PC-3 (cell line): ENCODE data around the gene TMEM239. TPM values are rescaled to one million over a fixed set of nuclear protein-coding genes. Genes with fewer than 3 reads are reported as not detected.

Experiments used
- ATAC-seq: fragments of 200-7000 bp; cut with Tn5 transposase; 2 replicates; pipeline ENCODE4 v1.9.1; 2020; ENCODE audit warnings: mild to moderate bottlenecking, moderate library complexity
- BruUV-seq: library from RNA; stranded (reverse); fragments of 400-500 nt; replicated peaks from 2 replicates; lab custom pipeline; 2021; lab: Mats Ljungman, UMichigan
- CTCF ChIA-PET: fragments of 300-600 bp; sonication (Branson Sonifier 250); formaldehyde crosslinking; loops from one replicate; lab custom pipeline; 2022; ENCODE audit warnings: antibody characterized with exemption; lab: Charles Lee
- POLR2A ChIA-PET: fragments of 300-600 bp; sonication (Branson Sonifier 250); formaldehyde crosslinking; loops from one replicate; lab custom pipeline; 2022; ENCODE audit warnings: antibody characterized with exemption; ENCODE audit not compliant: unreplicated experiment; lab: Charles Lee
- DNase-seq: peaks from one replicate; pipeline ENCODE4 v3.0.0-alpha.2; 2015
- H2AFZ ChIP-seq: fragments of 300-600 bp; sonication (generic); 2 replicates; pipeline ENCODE4 v1.6.0; 2016; ENCODE audit warnings: antibody characterized with exemption, low read length
- H3F3A ChIP-seq: fragments of 300-600 bp; sonication (generic); one replicate; pipeline ENCODE4 v1.6.0; 2017; ENCODE audit warnings: antibody characterized with exemption, low read length, control low read depth, mild to moderate bottlenecking; ENCODE audit not compliant: unreplicated experiment
- H3K27ac ChIP-seq: fragments of 300-600 bp; sonication (generic); 2 replicates; pipeline ENCODE4 v1.5.1; 2016; ENCODE audit warnings: mild to moderate bottlenecking, low read length
- H3K27me3 ChIP-seq: fragments of 300-600 bp; sonication (generic); 2 replicates; pipeline ENCODE4 v1.6.1; 2016; ENCODE audit warnings: low read length, mixed read lengths
- H3K36me3 ChIP-seq: fragments of 300-600 bp; sonication (generic); 2 replicates; pipeline ENCODE4 v1.6.1; 2016; ENCODE audit warnings: low read depth, mixed run types, low read length, mixed read lengths
- H3K4me1 ChIP-seq: fragments of 300-600 bp; sonication (generic); 2 replicates; pipeline ENCODE4 v1.5.1; 2016; ENCODE audit warnings: low read length; ENCODE audit not compliant: insufficient read depth
- H3K4me2 ChIP-seq: fragments of 300-600 bp; sonication (generic); 2 replicates; pipeline ENCODE4 v1.6.0; 2016; ENCODE audit warnings: low read length
- H3K4me3 ChIP-seq: fragments of 300-600 bp; sonication (generic); 2 replicates; pipeline ENCODE4 v1.5.1; 2016; ENCODE audit warnings: mild to moderate bottlenecking, low read length, mixed read lengths
- H3K79me2 ChIP-seq: fragments of 300-600 bp; sonication (generic); 2 replicates; pipeline ENCODE4 v1.6.1; 2017; ENCODE audit warnings: low read length, mixed read lengths
- H3K9ac ChIP-seq: fragments of 300-600 bp; sonication (generic); 2 replicates; pipeline ENCODE4 v1.6.0; 2016; ENCODE audit warnings: mild to moderate bottlenecking, low read length
- H3K9me2 ChIP-seq: fragments of 300-600 bp; sonication (generic); replicated peaks from 2 replicates; pipeline ENCODE4 v1.6.1; 2016; ENCODE audit warnings: mixed run types, low read length, mixed read lengths
- H3K9me3 ChIP-seq: fragments of 300-600 bp; sonication (generic); 2 replicates; pipeline ENCODE4 v1.6.1; 2016; ENCODE audit warnings: low read length, mixed read lengths
- H4K20me1 ChIP-seq: fragments of 300-600 bp; sonication (generic); 2 replicates; pipeline ENCODE4 v1.6.1; 2016; ENCODE audit warnings: low read length, mixed read lengths
- EZH2 ChIP-seq: fragments of 300-600 bp; sonication (generic); IDR thresholded peaks from one replicate; pipeline ENCODE4 v1.6.1; 2017; ENCODE audit warnings: antibody characterized with exemption, mild to moderate bottlenecking, low read length; ENCODE audit not compliant: unreplicated experiment
- EZH2phosphoT487 ChIP-seq: fragments of 300-600 bp; sonication (generic); IDR thresholded peaks from 2 replicates; pipeline ENCODE4 v1.6.1; 2018; ENCODE audit warnings: mild to moderate bottlenecking, antibody characterized with exemption, low read length, borderline replicate concordance
- intact Hi-C: fragments of 100-400 bp; cut with micrococcal nuclease; formaldehyde crosslinking; loops from 2 replicates; pipeline ENCODE4 v1.9.0; 2023
- total RNA-seq: library from RNA; depleted of rRNA; stranded (reverse); fragments of >200 nt; gene quantifications from 2 replicates; pipeline ENCODE4 v1.2.3, GENCODE V29; 2014
- TF ChIP-seq, protein P1 (sequence below): fragments of 300-600 bp; sonication (generic); conservative IDR thresholded peaks from 2 replicates; pipeline ENCODE4 v1.5.1; 2017; ENCODE audit warnings: antibody characterized with exemption, low read depth, mild to moderate bottlenecking, low read length

Gene TMEM239
- total RNA-seq, 1 experiment from 2014 or later, result 0.04 TPM

DNA sequence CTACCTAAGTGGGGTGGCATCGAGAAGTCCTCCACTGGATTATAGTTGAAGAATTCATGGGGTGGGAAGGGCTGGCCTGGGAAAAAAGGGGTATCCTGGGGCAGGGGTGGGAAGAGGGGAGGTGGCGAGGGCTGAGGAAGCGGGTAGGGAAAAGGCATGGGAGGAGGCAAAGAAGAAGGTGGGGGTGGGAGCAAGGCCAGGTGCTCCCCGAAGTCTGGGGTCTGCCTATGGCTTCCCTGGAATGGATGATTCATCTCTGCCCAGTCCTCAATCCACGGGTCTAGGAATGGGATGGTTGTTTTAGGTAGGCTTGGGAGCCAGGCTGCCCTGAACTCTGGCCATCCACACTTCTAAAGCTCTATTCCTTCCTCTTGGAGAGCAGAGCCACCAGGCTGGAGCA lies 19.9 kb downstream of the TMEM239 start:
- intact Hi-C loops, result no loop called here
- no peak for ATAC-seq
- no TSS peak for BruUV-seq

DNA sequence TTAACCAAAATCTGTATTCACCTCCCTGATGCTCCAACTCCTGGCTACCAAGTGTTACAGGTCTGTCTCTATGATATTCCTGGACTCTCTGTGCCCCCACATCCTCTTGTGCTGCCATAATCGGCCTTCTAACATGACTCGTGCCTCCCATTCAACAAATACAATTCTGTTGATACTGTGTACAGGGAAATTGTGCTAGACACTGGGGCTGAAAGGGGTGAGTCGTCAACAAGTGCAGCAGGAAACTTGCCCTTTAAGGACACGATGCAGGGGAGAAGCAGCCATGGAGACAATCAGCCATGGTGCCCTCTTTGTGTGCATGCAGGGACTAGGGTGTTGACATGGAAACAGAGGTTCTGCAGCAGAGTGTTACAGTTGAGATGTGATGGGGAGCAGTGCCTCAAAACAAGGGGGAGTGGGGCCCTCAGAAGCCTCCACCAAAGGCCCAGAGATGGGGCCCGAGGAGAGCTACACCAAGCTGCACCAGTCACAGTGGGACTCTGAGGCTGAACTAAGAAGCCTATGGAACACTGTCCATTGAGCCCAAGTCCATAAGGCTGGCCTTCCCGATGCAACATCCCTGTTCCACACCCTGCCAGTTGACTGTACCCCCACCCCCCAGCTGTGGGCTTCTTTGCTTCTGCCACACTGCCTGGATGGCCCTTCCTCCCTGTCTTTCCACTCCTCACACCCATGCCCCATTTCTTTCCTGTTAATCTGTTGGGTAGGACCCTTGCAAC lies 21.2 kb downstream of the TMEM239 start:
- intact Hi-C loops, result no loop called here
- H3F3A ChIP-seq, result no peaks in the 10 kb centered on the region
- H3K79me2 ChIP-seq, result peaks cover 26% of the 10 kb centered on the region
- CTCF ChIA-PET, result no interaction called here
- no peaks in the 10 kb centered on the region for H3K9me3 ChIP-seq
- no peak overlapping the region for H2AFZ ChIP-seq
- H3K27me3 ChIP-seq, result no peaks in the 10 kb centered on the region
- H4K20me1 ChIP-seq, result no peaks in the 10 kb centered on the region
- H3K36me3 ChIP-seq, result no peaks in the 10 kb centered on the region
- H3K9ac ChIP-seq, result no peak overlapping the region
- H3K9me2 ChIP-seq, result no peaks in the 10 kb centered on the region
- no peak overlapping the region for H3K27ac ChIP-seq
- H3K4me1 ChIP-seq, result peaks cover 20% of the 10 kb centered on the region
- H3K4me3 ChIP-seq, result no peak overlapping the region
- no peak for TF ChIP-seq EZH2
- TF ChIP-seq, protein P1, sequence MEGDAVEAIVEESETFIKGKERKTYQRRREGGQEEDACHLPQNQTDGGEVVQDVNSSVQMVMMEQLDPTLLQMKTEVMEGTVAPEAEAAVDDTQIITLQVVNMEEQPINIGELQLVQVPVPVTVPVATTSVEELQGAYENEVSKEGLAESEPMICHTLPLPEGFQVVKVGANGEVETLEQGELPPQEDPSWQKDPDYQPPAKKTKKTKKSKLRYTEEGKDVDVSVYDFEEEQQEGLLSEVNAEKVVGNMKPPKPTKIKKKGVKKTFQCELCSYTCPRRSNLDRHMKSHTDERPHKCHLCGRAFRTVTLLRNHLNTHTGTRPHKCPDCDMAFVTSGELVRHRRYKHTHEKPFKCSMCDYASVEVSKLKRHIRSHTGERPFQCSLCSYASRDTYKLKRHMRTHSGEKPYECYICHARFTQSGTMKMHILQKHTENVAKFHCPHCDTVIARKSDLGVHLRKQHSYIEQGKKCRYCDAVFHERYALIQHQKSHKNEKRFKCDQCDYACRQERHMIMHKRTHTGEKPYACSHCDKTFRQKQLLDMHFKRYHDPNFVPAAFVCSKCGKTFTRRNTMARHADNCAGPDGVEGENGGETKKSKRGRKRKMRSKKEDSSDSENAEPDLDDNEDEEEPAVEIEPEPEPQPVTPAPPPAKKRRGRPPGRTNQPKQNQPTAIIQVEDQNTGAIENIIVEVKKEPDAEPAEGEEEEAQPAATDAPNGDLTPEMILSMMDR, result no peak
- TF ChIP-seq EZH2phosphoT487, result no peak
- DNase-seq (no peak), ATAC-seq (no peak)
- POLR2A ChIA-PET, result no interaction called here
- no TSS peak for BruUV-seq
- H3K4me2 ChIP-seq, result no peak overlapping the region

More for the DNA sequence above, 19.9 kb downstream of the TMEM239 start:
- TF ChIP-seq EZH2phosphoT487, result no peak
- TF ChIP-seq EZH2, result no peak
- Histone ChIP-seq H3K9me3 (no peaks in the 10 kb centered on the region), H3K79me2 (peaks cover 16% of the 10 kb centered on the region), H3K36me3 (no peaks in the 10 kb centered on the region), H3K27ac (no peak overlapping the region), H3K9ac (no peak overlapping the region), H3F3A (no peaks in the 10 kb centered on the region), H3K27me3 (no peaks in the 10 kb centered on the region), H3K9me2 (no peaks in the 10 kb centered on the region), H3K4me1 (peaks cover 23% of the 10 kb centered on the region), H4K20me1 (no peaks in the 10 kb centered on the region), H2AFZ (no peak overlapping the region), H3K4me3 (no peak overlapping the region), H3K4me2 (no peak overlapping the region)
- POLR2A ChIA-PET, result no interaction called here
- CTCF ChIA-PET, result no interaction called here
- DNase-seq, result no peak

DNA sequence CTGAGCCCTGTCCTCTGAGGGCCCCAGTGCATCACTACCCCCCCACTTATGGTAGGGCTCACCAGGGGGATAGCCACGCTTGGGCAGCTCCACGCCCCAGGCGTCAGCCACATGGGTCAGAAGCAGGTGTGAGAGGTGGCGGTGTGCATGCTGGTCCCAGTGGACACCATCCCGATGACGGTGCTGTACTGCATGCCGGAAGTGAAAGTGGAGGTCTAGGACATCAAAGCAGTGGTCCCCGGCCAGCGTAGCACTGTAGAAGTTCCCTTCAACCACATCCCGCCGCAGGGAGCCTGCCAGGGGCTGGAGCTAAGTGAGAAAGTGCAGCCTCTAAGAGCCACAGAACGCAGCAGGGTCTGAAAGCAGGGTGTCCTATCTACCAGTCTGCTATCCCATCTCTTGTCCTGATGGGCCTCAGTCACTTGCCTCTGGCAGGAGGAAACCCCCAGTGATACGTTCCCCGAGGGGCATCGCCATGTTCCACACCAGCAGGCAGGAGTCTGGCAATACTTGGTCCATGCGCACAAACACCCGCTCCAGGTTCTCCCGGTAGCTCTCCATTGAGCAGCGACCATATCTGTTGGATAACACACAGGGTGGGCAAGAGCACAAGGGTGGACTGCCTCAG lies 22.1 kb downstream of the TMEM239 start:
- Histone ChIP-seq H3F3A (no peaks in the 10 kb centered on the region), H3K4me2 (no peak overlapping the region), H3K9me2 (no peaks in the 10 kb centered on the region), H3K4me1 (peaks cover 16% of the 10 kb centered on the region), H4K20me1 (no peaks in the 10 kb centered on the region), H3K27me3 (no peaks in the 10 kb centered on the region), H3K79me2 (peaks cover 26% of the 10 kb centered on the region), H3K9ac (no peak overlapping the region), H3K27ac (no peak overlapping the region), H3K9me3 (no peaks in the 10 kb centered on the region), H2AFZ (no peak overlapping the region), H3K4me3 (no peak overlapping the region), H3K36me3 (no peaks in the 10 kb centered on the region)
- ChIA-PET POLR2A (no interaction called here), CTCF (no interaction called here)
- TF ChIP-seq, protein P1, result no peak
- TF ChIP-seq EZH2phosphoT487 (no peak), EZH2 (no peak)
- DNase-seq, result no peak
- no TSS peak for BruUV-seq
- no peak for ATAC-seq
- intact Hi-C loops, result no loop called here
